ENCODE data around the gene EIF4ENIF1. TPM values are rescaled to one million over a fixed set of nuclear protein-coding genes. Genes with fewer than 3 reads are reported as not detected.
"Not testable (repeated sequence)": the region's sequence is repeated elsewhere in the genome, so short reads cannot be mapped to it uniquely, and the experiment has no call there.

The EIF4ENIF1 gene
- 45.7 TPM for total RNA-seq

- peak; percentile 89 for DNase-seq (ENCODE audit: low spot score)
Measured at GRCh38 chr22:31489632-31490495, at the start of gene EIF4ENIF1. Gene EIF4ENIF1 (minus strand): TSS chr22:31489842. CDS start chr22:31488718, 1,124 bp downstream.

GRCh38 chr22:31538815-31539214, 49.2 kb upstream of the EIF4ENIF1 start:
- DNase-seq (ENCODE audit: low spot score), result no peak

GRCh38 chr22:31537019-31537535, 47.4 kb upstream of the EIF4ENIF1 start:
- no peak for DNase-seq (ENCODE audit: low spot score)

GRCh38 chr22:31533374-31533773, 43.7 kb upstream of the EIF4ENIF1 start:
- no peak for DNase-seq (ENCODE audit: low spot score)

- no peak for DNase-seq (ENCODE audit: low spot score)
Measured at GRCh38 chr22:31532060-31532459, 42.4 kb upstream of the EIF4ENIF1 start.

GRCh38 chr22:31530823-31531195, 41.2 kb upstream of the EIF4ENIF1 start:
- DNase-seq (ENCODE audit: low spot score), result no peak

- DNase-seq (ENCODE audit: low spot score), result no peak
Measured at GRCh38 chr22:31526270-31526669, 36.6 kb upstream of the EIF4ENIF1 start.

GRCh38 chr22:31524132-31524531, 34.5 kb upstream of the EIF4ENIF1 start:
- not testable (repeated sequence) for DNase-seq (ENCODE audit: low spot score)

GRCh38 chr22:31520051-31520450, 30.4 kb upstream of the EIF4ENIF1 start:
- no peak for DNase-seq (ENCODE audit: low spot score)

GRCh38 chr22:31509061-31509762, 19.6 kb upstream of the EIF4ENIF1 start:
- no peak for DNase-seq (ENCODE audit: low spot score)

- no peak for DNase-seq (ENCODE audit: low spot score)
Measured at GRCh38 chr22:31508536-31508935, 18.9 kb upstream of the EIF4ENIF1 start.

GRCh38 chr22:31507517-31507916, 17.9 kb upstream of the EIF4ENIF1 start:
- DNase-seq (ENCODE audit: low spot score), result not testable (repeated sequence)

GRCh38 chr22:31504282-31504681, 14.6 kb upstream of the EIF4ENIF1 start:
- DNase-seq (ENCODE audit: low spot score), result no peak

GRCh38 chr22:31503211-31503964, 13.7 kb upstream of the EIF4ENIF1 start:
- DNase-seq (ENCODE audit: low spot score), result no peak

- no peak for DNase-seq (ENCODE audit: low spot score)
Measured at GRCh38 chr22:31501738-31502137, 12.1 kb upstream of the EIF4ENIF1 start.

GRCh38 chr22:31497148-31497938, 7.7 kb upstream of the EIF4ENIF1 start:
- no peak for DNase-seq (ENCODE audit: low spot score)

GRCh38 chr22:31496735-31497146, 7.1 kb upstream of the EIF4ENIF1 start:
- no peak for DNase-seq (ENCODE audit: low spot score)

- DNase-seq (ENCODE audit: low spot score), result peak; percentile 93
Measured at GRCh38 chr22:31496007-31496734, 6.5 kb upstream of the EIF4ENIF1 start, which contains the start of gene SFI1. Gene SFI1 (plus strand): TSS chr22:31496536. CDS start chr22:31508285, 11,749 bp downstream.

GRCh38 chr22:31495343-31495742, 5.7 kb upstream of the EIF4ENIF1 start:
- no peak for DNase-seq (ENCODE audit: low spot score)

- DNase-seq (ENCODE audit: low spot score), result not testable (repeated sequence)
Measured at GRCh38 chr22:31493355-31493754, 3.7 kb upstream of the EIF4ENIF1 start.
